SK-N-SH (cell line): ENCODE measurements around the gene IL1R2. TPM values are rescaled to one million over a fixed set of nuclear protein-coding genes. Genes with fewer than 3 reads are reported as not detected.

Source experiments
- CTCF ChIA-PET: fragments of 300-600, 350-600 bp; formaldehyde crosslinking; extraction: SDS; loops from one replicate; lab custom pipeline; 2021; lab: Yijun Ruan, JAX
- POLR2A ChIA-PET: fragments of 350-600 bp; sonication (Branson Sonifier 250); formaldehyde crosslinking; extraction: SDS; loops from one replicate; lab custom pipeline; 2020; ENCODE audit warnings: antibody characterized with exemption, inconsistent platforms; lab: Yijun Ruan, JAX
- DNase-seq: peaks from one replicate; pipeline ENCODE4 v3.0.0; 2012
- H2AFZ ChIP-seq: fragments of 200-600 bp; sonication (generic); 2 replicates; pipeline ENCODE4 v1.8.1; 2016; ENCODE audit warnings: antibody characterized with exemption, mild to moderate bottlenecking, low read depth
- H3F3A ChIP-seq: fragments of 200-600 bp; sonication (generic); replicated peaks from 2 replicates; pipeline ENCODE3; 2016; ENCODE audit warnings: antibody characterized with exemption, mild to moderate bottlenecking; ENCODE audit not compliant: insufficient read depth
- H3K27ac ChIP-seq, 2 experiments: fragments of 200-500 bp in 1 of 2; fragments of 200-600 bp in 1 of 2; sonication (Bioruptor generic) in 1 of 2; sonication (generic), shearing (Covaris generic) in 1 of 2; 2 replicates each; pipeline versions ENCODE4 v1.5.1 to v1.6.1; 2014 to 2016; ENCODE audit warnings: low read depth in 2 of 2, inconsistent platforms in 1 of 2, low read length in 1 of 2, mild to moderate bottlenecking in 1 of 2, mixed read lengths in 1 of 2
- H3K27me3 ChIP-seq: fragments of 200-600 bp; sonication (generic), shearing (Covaris generic); 2 replicates; pipeline ENCODE4 v1.6.1; 2016; ENCODE audit warnings: mixed run types; ENCODE audit not compliant: insufficient read depth
- H3K36me3 ChIP-seq, 2 experiments: fragments of 200-500 bp in 1 of 2; fragments of 200-600 bp in 1 of 2; sonication (Bioruptor generic) in 1 of 2; sonication (generic) in 1 of 2; replicated peaks in 1 of 2; 2 replicates each; pipeline versions ENCODE3 to v1.5.1; 2014 to 2016; ENCODE audit warnings: low read length in 1 of 2, mild to moderate bottlenecking in 1 of 2; ENCODE audit not compliant: insufficient read depth in 2 of 2, control insufficient read depth in 1 of 2
- H3K4me1 ChIP-seq, 2 experiments: fragments of 200-500 bp in 1 of 2; fragments of 200-600 bp in 1 of 2; sonication (Bioruptor generic) in 1 of 2; sonication (generic), shearing (Covaris generic) in 1 of 2; 2 replicates each; pipeline versions ENCODE4 v1.5.1 to v1.6.1; 2014 to 2016; ENCODE audit warnings: low read depth in 1 of 2, low read length in 1 of 2, mixed run types in 1 of 2; ENCODE audit not compliant: insufficient read depth in 2 of 2, control insufficient read depth in 1 of 2
- H3K4me2 ChIP-seq: fragments of 200-600 bp; sonication (generic), shearing (Covaris generic); 2 replicates; pipeline ENCODE4 v1.6.1; 2017; ENCODE audit warnings: mixed run types
- H3K4me3 ChIP-seq, 2 experiments: fragments of 200-500 bp in 1 of 2; fragments of 200-600 bp in 1 of 2; sonication (Bioruptor generic) in 1 of 2; sonication (generic), shearing (Covaris generic) in 1 of 2; 2 replicates each; pipeline versions ENCODE4 v1.5.1 to v1.8.1; 2014 to 2016; ENCODE audit warnings: low read depth in 2 of 2, inconsistent platforms in 1 of 2, low read length in 1 of 2, mild to moderate bottlenecking in 1 of 2, mixed read lengths in 1 of 2, moderate library complexity in 1 of 2
- H3K79me2 ChIP-seq: fragments of 200-600 bp; sonication (generic); 2 replicates; pipeline ENCODE4 v1.8.1; 2017; ENCODE audit warnings: mild to moderate bottlenecking; ENCODE audit not compliant: insufficient read depth
- H3K9ac ChIP-seq: fragments of 200-600 bp; sonication (generic); 2 replicates; pipeline ENCODE4 v1.6.1; 2017; ENCODE audit warnings: mixed run types
- H3K9me2 ChIP-seq: fragments of 200-600 bp; sonication (generic); 2 replicates; pipeline ENCODE4 v1.6.1; 2017; ENCODE audit warnings: mixed run types
- H3K9me3 ChIP-seq: fragments of 200-600 bp; sonication (generic); 2 replicates; pipeline ENCODE4 v1.6.1; 2017; ENCODE audit warnings: mixed run types, mild to moderate bottlenecking, moderate library complexity
- H4K20me1 ChIP-seq: fragments of 200-600 bp; sonication (generic); 2 replicates; pipeline ENCODE4 v1.6.1; 2017; ENCODE audit warnings: mild to moderate bottlenecking, mixed run types; ENCODE audit not compliant: insufficient read depth
- CTCF ChIP-seq: fragments of 200-600 bp; sonication (generic); IDR thresholded peaks from 2 replicates; pipeline ENCODE4 v1.6.1; 2017; ENCODE audit warnings: antibody characterized with exemption, mild to moderate bottlenecking, moderate library complexity
- ELF1 ChIP-seq: IDR thresholded peaks from 2 replicates; pipeline ENCODE4 v1.4.0; 2012
- EP300 ChIP-seq, 2 experiments: IDR thresholded peaks; 2 replicates each; pipeline versions ENCODE4 v1.4.0 to v1.6.1; 2012; ENCODE audit warnings: borderline replicate concordance in 1 of 2, low read depth in 1 of 2, low read length in 1 of 2
- FOSL2 ChIP-seq: IDR thresholded peaks from 2 replicates; pipeline ENCODE4 v1.4.0; 2012; ENCODE audit warnings: low read depth, mild to moderate bottlenecking, moderate library complexity, borderline replicate concordance
- FOXJ3 ChIP-seq: sonication (generic); formaldehyde crosslinking; IDR thresholded peaks from 2 replicates; pipeline ENCODE4 v1.5.1; 2020; ENCODE audit warnings: mild to moderate bottlenecking, missing genetic modification reagents
- FOXM1 ChIP-seq: IDR thresholded peaks from 2 replicates; pipeline ENCODE4 v1.4.0; 2012; ENCODE audit warnings: low read depth, mild to moderate bottlenecking
- GABPA ChIP-seq: IDR thresholded peaks from 2 replicates; pipeline ENCODE4 v1.4.0; 2012; ENCODE audit warnings: low read depth, mild to moderate bottlenecking
- IRF3 ChIP-seq: fragments of 150-350 bp; IDR thresholded peaks from 2 replicates; pipeline ENCODE4 v1.6.1; 2016; ENCODE audit warnings: mild to moderate bottlenecking, low read depth, low read length
- MEF2A ChIP-seq: IDR thresholded peaks from 2 replicates; pipeline ENCODE4 v1.4.0; 2012; ENCODE audit warnings: low read depth, borderline replicate concordance
- MXI1 ChIP-seq: IDR thresholded peaks from 2 replicates; pipeline ENCODE4 v1.6.1; 2012; ENCODE audit warnings: mild to moderate bottlenecking, low read depth, low read length, improper control_type of control experiment
- NRF1 ChIP-seq: IDR thresholded peaks from 2 replicates; pipeline ENCODE4 v1.6.1; 2012; ENCODE audit warnings: low read depth, mild to moderate bottlenecking, low read length
- POLR2AphosphoS5 ChIP-seq: IDR thresholded peaks from 2 replicates; pipeline ENCODE4 v1.6.1; 2012; ENCODE audit warnings: low read depth, low read length
- RCOR1 ChIP-seq: fragments of 150-350 bp; IDR thresholded peaks from 2 replicates; pipeline ENCODE4 v1.6.1; 2017; ENCODE audit warnings: antibody characterized with exemption, low read length
- RFX5 ChIP-seq: IDR thresholded peaks from 2 replicates; pipeline ENCODE4 v1.6.1; 2012; ENCODE audit warnings: mild to moderate bottlenecking, improper control_type of control experiment, low read length
- SIN3A ChIP-seq: IDR thresholded peaks from 2 replicates; pipeline ENCODE4 v1.6.1; 2012; ENCODE audit warnings: low read depth, mild to moderate bottlenecking, low read length, moderate library complexity, borderline replicate concordance
- SMC3 ChIP-seq: IDR thresholded peaks from 2 replicates; pipeline ENCODE4 v1.6.1; 2012; ENCODE audit warnings: low read depth, low read length, improper control_type of control experiment
- TEAD4 ChIP-seq: IDR thresholded peaks from 2 replicates; pipeline ENCODE4 v1.4.0; 2012; ENCODE audit warnings: mild to moderate bottlenecking, borderline replicate concordance; ENCODE audit not compliant: insufficient read depth
- WGBS: methylation state at CpG from one replicate; pipeline ENCODE4 v1.1.6; 2017; ENCODE audit warnings: low lambda C conversion rate; 5-methylcytosine and 5-hydroxymethylcytosine counted together
- polyA plus RNA-seq, 3 experiments: library from polyadenylated mRNA; depleted of rRNA; stranded (reverse); fragments of >200 nt; gene quantifications; 2 replicates each; pipeline ENCODE4 v1.2.3, GENCODE V29; 2012

IL1R2 gene
- polyA plus RNA-seq, 1 of the 3 experiments (the other 2 are of a cell fraction) = 0.16 TPM

- Histone ChIP-seq H3K27me3 (no peaks in the 10 kb centered on the region), H3K4me2 (no peak overlapping the region), H3F3A (no peaks in the 10 kb centered on the region), H3K36me3 (no peaks in the 10 kb centered on the region), H3K9me3 (no peaks in the 10 kb centered on the region)
- CTCF ChIA-PET = interaction anchor here (2.0 to 7.2 kb wide), 2 partner anchors 7 to 227 kb away, joined by 13 to 41 read pairs; no protein-coding TSS in a partner anchor
- WGBS = 59% methylated on average over 5 of the region's 5 CpGs
- DNase-seq = no peak
- TF ChIP-seq MEF2A (no peak), EP300 (IDR thresholded peaks at IDR 0.05; ENCODE audit: borderline replicate concordance in 1 of 2, low read depth in 1 of 2, low read length in 1 of 2) (no peak), MXI1 (no peak), SMC3 (no peak), RCOR1 (no peak), GABPA (no peak), POLR2AphosphoS5 (no peak), CTCF (no peak), FOXJ3 (no peak), FOXM1 (no peak), ELF1 (no peak), TEAD4 (no peak), SIN3A (no peak), NRF1 (no peak)
- TF ChIP-seq, all 33 proteins: peak for 0
- Histone ChIP-seq H3K9ac (no peak overlapping the region), H3K27ac (no peak overlapping the region), H4K20me1 (no peaks in the 10 kb centered on the region), H3K4me3 (no peak overlapping the region), H2AFZ (no peak overlapping the region), H3K79me2 (no peaks in the 10 kb centered on the region), H3K9me2 (no peaks in the 10 kb centered on the region), H3K4me1 (no peaks in the 10 kb centered on the region)
- POLR2A ChIA-PET = no interaction called here
Observed at GRCh38 chr2:102013206-102014040, 21.7 kb downstream of the IL1R2 start.

GRCh38 chr2:102014041-102014345, 22.2 kb downstream of the IL1R2 start:
- POLR2A ChIA-PET = no interaction called here
- no peaks in the 10 kb centered on the region for H3K4me1 ChIP-seq

More at GRCh38 chr2:102014041-102014345, 22.2 kb downstream of the IL1R2 start:
- Histone ChIP-seq H3K4me2 (no peak overlapping the region), H3K27ac (no peak overlapping the region), H3K79me2 (no peaks in the 10 kb centered on the region), H3K36me3 (no peaks in the 10 kb centered on the region), H3K9me3 (no peaks in the 10 kb centered on the region), H3K27me3 (no peaks in the 10 kb centered on the region), H2AFZ (no peak overlapping the region), H3F3A (no peaks in the 10 kb centered on the region), H4K20me1 (no peaks in the 10 kb centered on the region), H3K9ac (no peak overlapping the region), H3K4me3 (no peak overlapping the region)
- 31% methylated on average over 1 of the region's 1 CpG for WGBS
- no peak for DNase-seq
- TF ChIP-seq IRF3 (no peak), GABPA (no peak), RFX5 (no peak), NRF1 (no peak), FOSL2 (no peak), FOXM1 (no peak)
- TF ChIP-seq, all 33 proteins: peak for 0
- CTCF ChIA-PET = interaction anchor here (7.2 kb wide), 1 partner anchor 227 kb away, joined by 41 read pairs; no protein-coding TSS in a partner anchor
- H3K9me2 ChIP-seq = no peaks in the 10 kb centered on the region
